Forelimb muscle (tissue), 1 donor: ENCODE data around the gene NME7. TPM values are rescaled to one million over a fixed set of nuclear protein-coding genes. Genes with fewer than 3 reads are reported as not detected.

Experiments used
- DNase-seq: peaks from one replicate; pipeline ENCODE4 v3.0.0-alpha.2; 2013; ENCODE audit warnings: low read depth
- polyA plus RNA-seq: library from polyadenylated mRNA; unstranded; fragments of 120-200 nt; gene quantifications from one replicate; pipeline ENCODE4 v1.2.1, GENCODE V29; 2013; ENCODE audit not compliant: insufficient read length

The NME7 gene
- polyA plus RNA-seq, 1 donor: 15.7 TPM

GRCh38 chr1:169155675-169156074, 211.9 kb downstream of the NME7 start:
- DNase-seq: no peak

- no peak for DNase-seq
These were observed 216.2 kb downstream of the NME7 start for GRCh38 chr1:169151338-169151837.

GRCh38 chr1:169150641-169151337, 216.8 kb downstream of the NME7 start:
- DNase-seq: no peak

GRCh38 chr1:169149555-169150286, 217.9 kb downstream of the NME7 start:
- no peak for DNase-seq

- no peak for DNase-seq
These were observed 218.9 kb downstream of the NME7 start for GRCh38 chr1:169148472-169149252.

- DNase-seq: no peak
These were observed 220.9 kb downstream of the NME7 start for GRCh38 chr1:169146576-169147214.

GRCh38 chr1:169144941-169145626, 222.5 kb downstream of the NME7 start:
- no peak for DNase-seq

GRCh38 chr1:169143984-169144383, 223.6 kb downstream of the NME7 start:
- DNase-seq: no peak

- DNase-seq: no peak
These were observed 224.3 kb downstream of the NME7 start for GRCh38 chr1:169143346-169143745.

- no peak for DNase-seq
These were observed 225.5 kb downstream of the NME7 start for GRCh38 chr1:169142129-169142528.

GRCh38 chr1:169141356-169141755, 226.2 kb downstream of the NME7 start:
- DNase-seq: no peak

- no peak for DNase-seq
These were observed 228.5 kb downstream of the NME7 start for GRCh38 chr1:169138866-169139670.

GRCh38 chr1:169137357-169137756, 230.2 kb downstream of the NME7 start:
- no peak for DNase-seq

GRCh38 chr1:169133801-169134502, 233.6 kb downstream of the NME7 start:
- DNase-seq: no peak

GRCh38 chr1:169133228-169133576, 234.4 kb downstream of the NME7 start:
- DNase-seq: no peak

GRCh38 chr1:169132512-169133227, 234.9 kb downstream of the NME7 start:
- DNase-seq: no peak

- DNase-seq: no peak
These were observed 236.9 kb downstream of the NME7 start for GRCh38 chr1:169130683-169131082.

GRCh38 chr1:169129109-169129784, 238.3 kb downstream of the NME7 start:
- DNase-seq: no peak

GRCh38 chr1:169128562-169128961, 239.0 kb downstream of the NME7 start:
- no peak for DNase-seq
